Endothelial cell of umbilical vein (primary cell): Measurements from ENCODE around the gene MCTP1.

Experiments
- MAX ChIP-seq: IDR thresholded peaks from 2 replicates; pipeline ENCODE4 v1.6.1; 2011; ENCODE audit not compliant: insufficient read depth, insufficient read length
- POLR2A ChIP-seq: IDR thresholded peaks from 2 replicates; pipeline ENCODE4 v1.6.1; 2012; ENCODE audit warnings: low read depth, mild to moderate bottlenecking, control low read depth, low read length
- TF ChIP-seq, protein P1 (sequence below), 2 donors: IDR thresholded peaks; 1 replicate in 1 of 2; 2 replicates in 1 of 2; pipeline ENCODE4 v1.5.1; 2011; ENCODE audit warnings: low read length in 2 of 2, mild to moderate bottlenecking in 2 of 2, moderate library complexity in 2 of 2, control low read depth in 1 of 2, inconsistent platforms in 1 of 2, low read depth in 1 of 2; ENCODE audit not compliant: insufficient read depth in 1 of 2; ENCODE audit errors: extremely low read depth in 1 of 2

DNA sequence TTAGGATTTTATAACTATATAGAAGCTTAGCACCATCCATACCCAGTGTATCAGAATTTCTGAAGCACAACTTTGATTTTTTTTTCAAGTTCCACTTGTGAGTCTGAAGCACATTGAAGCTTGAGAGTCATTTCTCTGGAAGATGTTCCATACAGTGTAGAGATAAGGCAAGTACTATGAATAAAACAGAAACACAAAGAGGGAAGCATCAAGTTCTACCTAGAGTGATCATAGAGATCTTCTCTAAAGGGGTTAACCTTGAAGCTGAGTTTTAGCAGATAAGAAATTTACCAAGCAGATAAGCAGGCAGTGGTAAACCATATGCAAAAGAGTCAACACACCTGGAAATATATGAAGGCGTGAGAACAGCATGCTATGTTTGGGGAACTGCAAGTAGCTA is 125.3 kb downstream of the MCTP1 start:
- TF ChIP-seq POLR2A (no peak), MAX (no peak)
- TF ChIP-seq, protein P1, sequence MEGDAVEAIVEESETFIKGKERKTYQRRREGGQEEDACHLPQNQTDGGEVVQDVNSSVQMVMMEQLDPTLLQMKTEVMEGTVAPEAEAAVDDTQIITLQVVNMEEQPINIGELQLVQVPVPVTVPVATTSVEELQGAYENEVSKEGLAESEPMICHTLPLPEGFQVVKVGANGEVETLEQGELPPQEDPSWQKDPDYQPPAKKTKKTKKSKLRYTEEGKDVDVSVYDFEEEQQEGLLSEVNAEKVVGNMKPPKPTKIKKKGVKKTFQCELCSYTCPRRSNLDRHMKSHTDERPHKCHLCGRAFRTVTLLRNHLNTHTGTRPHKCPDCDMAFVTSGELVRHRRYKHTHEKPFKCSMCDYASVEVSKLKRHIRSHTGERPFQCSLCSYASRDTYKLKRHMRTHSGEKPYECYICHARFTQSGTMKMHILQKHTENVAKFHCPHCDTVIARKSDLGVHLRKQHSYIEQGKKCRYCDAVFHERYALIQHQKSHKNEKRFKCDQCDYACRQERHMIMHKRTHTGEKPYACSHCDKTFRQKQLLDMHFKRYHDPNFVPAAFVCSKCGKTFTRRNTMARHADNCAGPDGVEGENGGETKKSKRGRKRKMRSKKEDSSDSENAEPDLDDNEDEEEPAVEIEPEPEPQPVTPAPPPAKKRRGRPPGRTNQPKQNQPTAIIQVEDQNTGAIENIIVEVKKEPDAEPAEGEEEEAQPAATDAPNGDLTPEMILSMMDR (IDR thresholded peaks at IDR 0.05; ENCODE audit: extremely low read depth in 1 of 2, insufficient read depth in 1 of 2, low read depth in 1 of 2, low read length in 2 of 2): no peak
